Left renal pelvis (tissue), 4 donors: ENCODE measurements around the gene SUSD4. TPM values are rescaled to one million over a fixed set of nuclear protein-coding genes. Genes with fewer than 3 reads are reported as not detected.

Source experiments
- DNase-seq, 4 donors: peaks; one replicate each; pipeline ENCODE4 v3.0.0-alpha.2; 2013; ENCODE audit warnings: low read depth in 4 of 4, low spot score in 3 of 4
- polyA plus RNA-seq, 4 donors: library from polyadenylated mRNA; unstranded; fragments of 120-200 nt; gene quantifications; one replicate each; pipeline ENCODE4 v1.2.1, GENCODE V29; 2013; ENCODE audit not compliant: insufficient read length in 4 of 4

The SUSD4 gene
- polyA plus RNA-seq, 4 donors = 0.91 to 21.1 (median 18.4) TPM

DNA sequence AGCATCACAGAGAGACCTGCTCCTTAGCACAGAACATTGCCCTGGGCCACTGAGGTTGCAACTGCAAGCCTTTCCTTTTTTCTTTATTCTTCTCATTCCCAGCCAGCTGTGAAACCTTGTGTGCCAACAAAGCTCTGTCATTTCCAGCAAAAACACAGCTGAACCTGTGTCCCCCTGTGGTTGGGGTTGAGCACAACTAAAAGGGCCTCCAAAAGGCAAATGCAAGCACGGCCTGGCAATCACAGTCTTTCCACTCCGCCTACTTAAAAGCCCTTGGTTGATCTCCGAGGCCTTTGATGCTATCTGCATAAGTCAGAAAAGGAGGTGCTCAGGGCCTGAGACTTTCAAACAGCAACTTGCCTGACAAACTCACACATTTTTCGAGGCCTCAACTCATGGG is 32.7 kb downstream of the SUSD4 start:
- no peak for DNase-seq

DNA sequence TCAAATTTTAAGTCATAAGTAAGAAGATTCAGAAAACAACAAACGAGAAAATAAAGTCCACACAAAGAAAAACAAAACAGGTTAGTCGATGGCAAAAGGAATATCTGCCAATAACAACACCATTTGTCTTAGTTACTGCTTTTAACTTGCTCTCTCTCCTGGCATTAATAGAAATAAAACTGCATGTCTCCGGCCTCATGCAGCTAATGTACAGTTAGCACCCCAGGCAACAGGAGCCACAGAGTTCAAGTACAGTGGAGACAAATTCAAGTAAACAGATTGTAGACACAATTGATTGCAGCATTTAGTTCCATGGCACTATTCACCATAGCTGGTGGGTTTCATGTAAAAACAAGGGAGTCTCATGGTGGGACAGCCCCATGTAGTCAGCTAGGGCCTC is 33.5 kb downstream of the SUSD4 start:
- DNase-seq = no peak

DNA sequence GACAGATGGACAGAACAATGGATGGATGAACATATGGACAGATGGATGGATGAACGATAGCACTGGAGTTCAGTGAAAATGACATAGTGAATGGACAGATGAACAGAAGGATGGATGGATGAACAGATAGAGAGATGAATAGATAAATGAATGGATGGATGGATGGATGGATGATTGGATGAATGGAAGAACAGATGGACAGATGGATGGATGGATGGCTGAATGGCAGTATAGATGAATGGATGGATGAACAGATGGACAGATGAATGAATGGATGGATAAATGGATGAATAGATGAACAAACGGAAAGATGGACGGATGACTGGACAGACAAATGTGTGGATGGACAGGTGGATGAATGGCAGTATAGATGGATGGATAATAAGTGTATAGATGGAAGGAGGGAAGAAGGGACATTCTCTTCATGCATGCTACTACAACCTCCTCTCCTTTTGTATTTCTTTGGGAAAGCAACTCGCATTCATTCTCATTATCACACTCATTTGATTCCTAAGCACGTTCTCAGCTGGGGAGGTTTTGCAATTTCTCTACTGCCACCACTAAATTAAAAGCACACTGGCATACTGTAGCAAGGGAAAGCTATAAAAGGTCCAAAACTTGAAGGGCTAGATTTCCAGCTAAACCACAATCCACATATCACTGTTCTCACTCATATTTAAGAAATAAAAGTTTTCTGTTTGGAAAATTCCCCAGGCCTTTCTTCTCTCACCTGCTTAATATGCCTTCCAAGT is 34.1 kb downstream of the SUSD4 start:
- DNase-seq = no peak

DNA sequence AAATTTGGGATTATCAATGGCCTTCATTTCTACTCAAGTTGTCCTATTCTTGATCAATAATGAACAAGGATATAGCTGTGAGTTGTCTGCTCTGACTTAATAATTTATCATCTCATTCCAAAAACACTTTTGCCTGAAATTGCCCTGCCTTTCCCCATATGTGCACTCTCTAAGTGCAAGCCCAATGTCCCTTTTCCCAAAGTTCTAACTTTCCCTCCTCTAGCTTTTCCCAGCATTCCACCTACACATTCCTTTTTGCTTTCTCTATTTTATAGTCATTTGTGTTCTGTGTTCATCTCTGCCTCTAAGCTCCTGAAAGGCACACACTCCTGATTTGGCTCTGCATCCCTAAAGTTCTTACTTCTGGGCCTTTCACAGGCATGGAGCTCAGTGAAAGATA is 34.7 kb downstream of the SUSD4 start:
- DNase-seq = no peak

DNA sequence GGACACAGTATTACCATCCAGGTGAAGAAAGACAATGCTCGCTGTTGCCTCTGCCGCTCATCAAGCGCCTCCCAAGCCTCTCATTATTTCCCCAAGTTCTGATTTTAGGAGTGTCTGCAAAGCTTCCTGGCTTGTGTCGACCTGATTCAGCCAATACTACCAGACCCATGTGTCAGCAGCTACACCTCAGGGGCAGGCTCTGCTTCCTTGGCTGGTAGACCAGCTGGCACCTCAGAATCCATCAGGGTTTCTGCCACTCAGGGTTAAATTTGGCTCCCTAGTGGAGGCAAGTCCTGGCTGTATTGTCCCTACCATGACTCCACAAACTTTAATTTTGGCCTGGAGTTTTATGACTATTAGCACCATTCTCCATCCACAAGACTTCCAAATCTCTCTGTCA is 35.4 kb downstream of the SUSD4 start:
- no peak for DNase-seq

DNA sequence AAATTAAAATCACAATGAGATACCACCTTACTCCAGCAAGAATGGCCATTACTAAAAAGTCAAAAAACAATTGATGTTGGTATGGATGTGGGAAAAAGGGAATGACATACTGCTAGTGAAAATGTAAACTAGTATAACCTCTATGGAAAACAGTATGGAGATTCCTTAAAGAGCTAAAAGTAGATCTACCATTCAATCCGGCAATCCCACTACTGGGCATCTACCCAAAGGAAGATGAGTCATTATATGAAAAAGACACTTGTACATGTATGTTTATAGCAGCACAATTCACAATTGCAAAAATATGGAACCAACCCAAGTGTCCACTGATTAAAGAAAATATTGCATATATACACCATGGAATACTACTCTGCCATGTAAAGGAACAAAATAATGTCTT is 37.2 kb downstream of the SUSD4 start:
- no peak for DNase-seq

DNA sequence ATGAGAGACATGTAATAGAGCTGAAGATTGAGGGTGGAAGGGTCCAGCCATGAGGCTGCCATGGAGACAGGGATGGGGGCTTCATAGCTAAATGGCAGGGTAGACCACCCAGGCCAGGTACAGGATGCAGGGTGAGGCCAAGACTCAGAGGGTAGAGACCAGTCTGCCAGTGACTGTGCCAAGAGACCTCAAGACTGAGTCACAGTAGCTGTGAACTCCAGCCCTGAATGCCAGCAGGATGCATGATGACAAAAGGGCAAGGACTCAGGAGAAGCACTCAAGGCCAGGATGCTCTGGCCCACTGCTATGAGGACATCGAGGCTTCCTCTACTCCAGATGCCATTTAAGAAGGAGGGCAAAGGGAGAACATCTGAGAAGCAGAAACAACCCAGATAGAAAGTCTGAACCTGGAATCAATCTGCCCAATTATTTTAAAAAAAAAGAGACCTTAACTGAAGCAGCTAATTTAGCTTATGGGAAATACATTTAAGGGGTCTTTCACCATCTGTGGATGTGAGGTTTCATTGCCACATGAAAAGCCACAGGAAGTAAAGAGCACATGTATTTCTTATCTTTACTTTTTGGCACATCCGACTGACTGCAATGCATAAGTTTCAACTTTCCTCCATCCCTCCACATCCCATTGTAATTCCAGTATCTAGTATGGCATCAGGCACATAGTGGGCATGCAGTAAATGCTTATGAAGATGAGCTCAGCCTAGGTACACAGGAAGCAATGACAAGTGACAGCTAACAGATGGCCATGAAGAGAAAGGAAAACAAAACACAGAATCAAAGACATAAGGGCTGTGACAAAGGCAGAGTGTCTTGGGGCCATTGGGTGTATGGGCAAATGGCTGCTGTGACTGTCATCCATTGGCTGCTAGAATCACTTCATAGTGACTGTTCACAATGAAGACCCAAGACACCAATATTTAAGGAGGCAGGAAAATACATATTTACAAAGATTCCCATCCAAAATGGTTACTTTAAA is 40.2 kb downstream of the SUSD4 start:
- DNase-seq = no peak

DNA sequence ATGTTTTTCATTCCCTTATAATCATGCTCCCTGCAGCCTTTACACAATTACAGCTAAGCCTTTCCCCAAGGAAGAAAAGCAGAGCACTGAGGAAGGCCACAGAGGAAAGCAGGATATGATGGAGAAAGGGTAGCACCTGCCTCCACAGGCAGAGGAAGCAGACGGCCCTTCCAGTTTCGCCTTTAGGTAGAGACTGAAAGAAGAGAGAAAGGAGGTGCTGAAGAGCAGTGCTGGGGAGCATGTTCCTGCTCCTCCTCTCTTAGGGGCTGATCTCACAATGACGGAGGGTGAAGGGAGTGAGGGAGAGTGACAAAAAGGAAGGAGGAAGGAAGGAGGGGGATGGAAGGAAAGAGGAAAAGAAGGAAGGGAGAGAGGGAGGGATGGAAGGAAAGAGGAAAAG is 41.1 kb downstream of the SUSD4 start:
- DNase-seq = no peak

DNA sequence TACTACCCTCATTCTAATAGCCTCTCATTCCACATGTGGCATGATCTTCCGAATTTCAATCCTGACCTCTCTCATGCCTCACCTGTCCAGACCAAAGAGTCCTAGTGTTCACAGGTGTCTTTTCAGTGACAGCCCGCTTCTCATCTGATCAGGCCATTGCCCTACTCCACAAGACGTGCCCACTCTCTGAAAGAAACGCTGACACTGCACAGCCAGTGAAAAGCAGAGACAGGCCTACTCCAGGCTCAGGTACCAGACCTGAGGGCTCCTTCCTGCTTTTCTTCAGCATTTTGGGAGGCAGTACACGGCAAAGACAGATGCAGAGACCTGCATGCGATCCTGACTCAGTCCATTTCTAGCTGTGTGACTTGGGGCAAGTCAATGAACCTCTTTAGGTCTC is 43.0 kb downstream of the SUSD4 start:
- no peak for DNase-seq

DNA sequence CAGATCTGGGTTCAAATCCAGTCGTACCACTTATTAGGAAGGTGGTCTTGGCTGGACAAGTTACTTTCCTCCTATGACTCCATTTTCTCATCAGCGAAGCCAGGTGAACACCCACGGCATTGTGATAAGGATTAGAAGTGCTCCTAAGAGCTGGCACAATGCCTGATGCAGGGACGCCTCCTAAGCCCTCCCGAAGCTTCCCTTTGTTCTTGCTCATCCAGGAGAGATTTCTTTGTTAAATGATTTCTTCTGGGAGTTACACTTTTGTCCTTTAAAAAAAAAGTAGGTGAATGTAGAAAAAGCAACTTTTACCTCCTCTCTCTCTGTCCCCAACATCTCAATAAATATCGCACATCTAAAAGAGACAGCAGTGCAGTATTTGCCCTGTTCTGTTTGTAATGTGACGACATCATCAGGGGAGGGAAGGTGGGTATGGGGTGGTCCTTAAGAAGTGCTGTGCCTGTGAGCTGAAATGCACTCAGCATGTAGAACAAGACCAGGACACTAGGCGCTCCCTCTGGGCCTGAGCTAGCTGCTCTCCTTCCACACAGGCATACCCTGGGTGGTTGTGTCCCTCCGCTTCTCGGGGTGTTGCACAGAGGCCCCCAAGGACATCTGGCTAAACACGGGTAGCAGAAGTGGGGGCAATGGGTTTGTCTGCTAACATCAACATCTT is 43.9 kb downstream of the SUSD4 start:
- DNase-seq = no peak

DNA sequence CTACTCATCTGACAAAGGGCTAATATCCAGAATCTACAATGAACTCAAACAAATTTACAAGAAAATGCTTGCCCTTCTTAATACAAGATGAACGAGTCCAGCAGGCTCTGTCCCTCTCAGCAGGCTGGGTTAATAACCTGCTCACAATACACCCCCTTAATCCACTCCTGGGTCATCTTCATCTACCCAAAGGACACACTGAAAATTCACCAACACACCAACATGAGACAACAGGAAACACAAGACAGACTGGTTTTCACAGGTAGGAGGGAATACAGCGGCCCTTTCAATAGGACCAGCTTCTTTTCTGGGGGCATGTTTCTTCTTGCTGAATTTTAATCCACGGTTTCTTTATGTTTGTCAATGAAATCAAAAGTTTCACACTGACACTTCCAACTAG is 44.6 kb downstream of the SUSD4 start:
- DNase-seq = no peak

DNA sequence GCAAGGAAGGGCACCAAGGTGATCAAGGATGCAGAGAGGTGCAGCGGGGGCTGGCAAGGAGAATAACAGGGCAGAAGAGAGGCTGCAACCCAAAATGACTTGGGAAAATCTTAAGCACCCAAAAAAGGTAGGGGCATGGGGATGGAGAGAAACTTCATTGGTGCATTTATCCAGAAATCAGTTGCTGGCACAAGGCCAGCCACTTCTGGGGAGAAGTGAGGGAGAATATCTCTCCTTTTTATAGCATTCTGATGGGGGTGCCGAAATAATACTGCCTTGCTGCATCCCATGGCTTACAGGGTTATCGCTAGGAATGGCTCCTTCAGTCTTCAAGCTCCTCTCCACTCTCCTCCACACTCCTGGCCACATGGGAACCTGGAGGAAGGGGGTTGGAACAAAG is 47.9 kb downstream of the SUSD4 start:
- no peak for DNase-seq

DNA sequence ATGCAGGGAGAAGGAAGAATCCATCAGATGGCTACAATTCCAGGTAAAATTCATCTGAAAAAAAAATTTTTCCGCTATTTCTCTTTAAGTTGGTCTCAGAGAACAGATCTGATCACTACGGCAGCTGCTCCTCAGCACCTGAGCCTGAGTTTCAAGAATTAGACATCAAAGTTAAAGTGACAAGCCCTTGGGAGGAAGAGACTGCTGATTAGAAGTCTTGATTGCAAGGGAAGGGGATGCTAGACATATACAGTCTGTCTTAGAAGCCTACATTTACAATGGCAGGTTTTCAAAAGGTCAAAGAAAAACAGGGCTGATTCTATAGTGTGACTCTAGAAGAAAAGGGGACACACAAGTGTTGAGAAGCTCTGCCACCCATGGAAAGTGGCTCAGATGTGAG is 48.3 kb downstream of the SUSD4 start:
- DNase-seq = no peak

DNA sequence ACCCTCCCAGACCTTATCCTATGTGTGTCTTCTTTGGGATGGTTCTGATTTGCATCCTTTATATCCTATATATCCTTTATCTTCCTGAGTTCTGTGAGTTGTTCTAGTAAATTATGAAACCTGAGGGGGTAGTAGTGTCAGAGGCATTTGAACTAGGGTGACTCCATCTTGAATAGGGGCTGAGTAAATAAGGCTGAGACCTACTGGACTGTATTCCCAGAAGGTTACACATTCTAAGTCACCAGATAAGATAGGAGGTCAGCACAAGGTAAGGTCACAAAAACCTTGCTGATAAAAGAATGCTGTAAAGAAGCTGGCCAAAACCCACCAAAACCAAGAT is 50.6 kb downstream of the SUSD4 start:
- DNase-seq = no peak

DNA sequence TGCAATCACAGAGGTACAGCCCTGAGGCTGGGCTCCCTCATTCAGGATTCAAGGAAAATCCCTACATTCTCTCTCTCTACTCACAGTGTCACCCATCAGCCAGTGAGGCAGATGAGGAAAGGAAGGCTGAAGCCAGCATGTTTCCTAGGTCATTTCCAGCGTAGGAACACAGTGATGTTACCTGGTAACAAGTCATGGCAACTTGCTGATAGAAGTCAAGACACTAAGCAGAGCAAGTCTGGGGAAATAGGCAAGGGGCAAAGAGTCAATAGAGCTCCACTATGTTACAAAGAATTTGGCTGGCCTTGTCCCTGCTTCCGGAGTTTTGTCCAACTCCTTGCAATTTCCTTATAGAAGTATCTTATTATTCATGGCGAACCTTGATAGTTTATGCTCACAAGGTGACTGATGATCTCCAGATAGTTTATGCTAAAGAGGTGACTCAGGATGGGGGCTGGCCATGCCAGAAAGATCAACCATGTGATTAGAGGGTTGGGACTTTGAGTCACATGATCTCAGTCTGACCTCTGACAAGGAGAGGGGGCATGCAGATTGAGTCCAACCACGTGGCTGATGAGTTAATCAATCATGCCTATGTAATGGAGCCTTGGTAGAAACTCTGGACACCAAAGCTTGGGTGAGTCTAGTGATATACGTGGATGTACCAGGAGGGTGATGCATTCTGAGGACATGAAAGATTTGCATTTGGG is 51.1 kb downstream of the SUSD4 start:
- no peak for DNase-seq

DNA sequence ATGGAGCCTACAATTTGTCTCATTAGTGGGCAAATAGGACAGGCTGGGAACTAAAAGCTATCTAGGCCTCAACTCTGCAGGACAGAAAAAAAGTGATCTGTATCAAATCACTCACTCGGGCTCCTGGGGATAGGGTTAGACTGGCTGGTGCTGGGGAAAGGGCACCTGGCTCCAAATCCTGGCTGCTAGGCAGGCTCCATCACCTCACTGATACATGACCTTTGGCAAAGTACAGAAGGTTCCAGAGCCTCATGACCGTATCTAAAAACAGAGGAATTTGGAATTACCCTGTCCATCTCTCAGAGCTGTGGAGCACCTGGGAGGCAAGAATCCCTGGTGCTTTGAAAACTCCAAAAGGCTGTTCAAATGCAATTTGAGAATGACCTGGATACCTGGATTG is 51.7 kb downstream of the SUSD4 start:
- no peak for DNase-seq

DNA sequence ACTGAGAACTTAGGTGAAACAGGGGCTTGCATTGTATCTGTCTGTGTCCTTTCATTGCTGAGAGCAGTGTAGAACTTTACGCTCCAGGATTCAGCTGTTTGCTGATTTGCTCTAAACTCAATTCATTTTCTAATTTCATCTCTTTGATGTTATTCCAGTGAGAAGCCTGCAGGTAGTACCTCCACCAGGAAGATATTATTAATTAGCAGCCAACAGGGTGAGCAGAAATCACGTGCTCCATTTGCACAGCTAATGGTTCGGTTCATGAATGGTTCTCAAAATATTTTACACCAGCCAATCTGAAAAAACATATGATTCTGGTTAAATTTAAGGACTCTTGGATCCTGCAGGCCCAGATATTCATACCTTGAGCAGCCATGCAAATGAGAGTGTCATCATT is 52.1 kb downstream of the SUSD4 start:
- DNase-seq = no peak

DNA sequence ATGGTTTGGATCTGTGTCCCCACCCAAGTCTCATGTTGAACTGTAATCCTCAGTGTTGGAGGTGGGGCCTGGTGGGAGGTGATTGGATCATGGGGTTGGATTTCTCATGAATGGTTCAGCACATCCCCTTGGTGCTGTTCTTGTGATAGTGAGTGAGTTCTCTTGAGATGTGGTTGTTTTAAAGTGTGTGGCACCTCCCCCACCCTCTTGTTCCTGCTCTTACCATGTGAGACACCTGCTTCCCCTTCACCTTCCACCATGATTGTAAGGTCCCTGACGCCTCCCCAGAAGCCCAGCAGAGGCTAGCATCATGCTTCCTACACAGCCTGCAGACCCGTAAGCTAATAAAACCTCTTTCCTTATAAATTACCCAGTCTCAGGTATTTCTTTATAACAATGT is 55.8 kb downstream of the SUSD4 start:
- DNase-seq = no peak

DNA sequence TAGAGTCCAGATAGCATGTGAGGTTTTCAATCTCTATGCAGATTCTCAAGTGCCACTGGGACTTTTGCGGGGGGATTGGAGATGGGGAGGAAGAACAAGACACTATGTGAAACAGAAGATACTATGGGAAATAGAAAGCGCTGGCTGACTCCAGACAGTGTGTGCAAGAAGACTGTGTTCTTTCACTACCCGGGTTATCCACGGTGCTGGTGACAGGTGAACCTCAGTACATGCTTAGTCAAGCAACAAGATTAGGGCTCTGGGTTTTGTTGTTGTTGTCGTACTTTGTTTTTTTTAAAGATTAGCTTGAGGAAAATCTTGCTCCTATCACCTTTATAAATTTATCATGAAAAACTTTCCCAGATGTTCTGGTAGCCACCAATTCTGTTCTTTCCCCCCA is 56.4 kb downstream of the SUSD4 start:
- DNase-seq = no peak

DNA sequence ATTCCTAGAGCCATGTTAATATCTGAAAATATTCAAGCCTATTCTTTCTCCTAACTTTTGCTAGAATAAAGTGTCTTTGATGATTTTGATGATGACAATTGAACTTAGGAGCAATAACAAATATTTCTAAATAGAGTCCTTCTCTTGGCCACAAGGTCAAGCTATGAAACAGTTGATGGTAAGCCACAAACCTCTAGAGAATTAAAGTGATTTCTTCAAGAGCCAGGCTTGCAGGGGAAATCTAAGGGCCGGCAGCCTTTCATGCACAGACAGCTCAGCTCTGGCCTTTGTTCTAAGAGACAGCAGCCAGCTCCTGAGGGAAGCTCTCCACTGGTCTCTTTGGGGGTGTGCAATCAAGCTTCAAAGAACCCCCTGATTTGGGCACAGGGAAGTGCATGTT is 59.0 kb downstream of the SUSD4 start:
- DNase-seq = no peak

DNA sequence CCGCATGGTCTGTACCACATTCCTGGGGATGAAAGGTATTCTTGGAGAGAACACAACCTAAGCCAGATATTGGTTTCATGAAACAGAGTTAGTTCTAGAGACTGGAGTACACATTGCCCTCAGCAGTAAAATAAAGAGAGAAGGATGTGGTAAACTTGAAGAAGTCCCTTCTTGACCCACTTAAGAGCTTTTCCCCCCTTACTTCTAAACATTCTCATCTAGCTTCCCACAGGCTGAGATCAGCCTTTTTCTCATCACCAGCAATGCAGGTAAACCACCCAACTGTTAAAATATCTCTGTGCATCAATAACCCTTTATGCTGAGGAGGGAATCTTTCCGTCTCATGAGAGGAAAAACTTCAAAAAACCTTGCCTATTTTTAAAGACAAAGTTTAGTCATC is 62.6 kb downstream of the SUSD4 start:
- no peak for DNase-seq
